Fibroblast of lung (primary cell): ENCODE data around the gene RPAP3. TPM values are rescaled to one million over a fixed set of nuclear protein-coding genes. Genes with fewer than 3 reads are reported as not detected.

Experiments used
- DNase-seq, 2 donors: peaks; one replicate each; pipeline versions ENCODE4 v3.0.0 to v3.0.0-alpha.2; 2010; ENCODE audit warnings: low read depth in 2 of 2
- H2AFZ ChIP-seq: 2 replicates; pipeline ENCODE4 v1.5.1; 2012; ENCODE audit warnings: low read length, control low read depth, inconsistent platforms
- H3K27ac ChIP-seq: 2 replicates; pipeline ENCODE4 v1.5.1; 2011; ENCODE audit warnings: low read length, control low read depth; ENCODE audit not compliant: insufficient read depth
- H3K27me3 ChIP-seq: 2 replicates; pipeline ENCODE4 v1.5.1; 2011; ENCODE audit warnings: mild to moderate bottlenecking, low read length; ENCODE audit not compliant: control insufficient read depth, insufficient read depth
- H3K36me3 ChIP-seq: 2 replicates; pipeline ENCODE4 v1.5.1; 2011; ENCODE audit warnings: low read length; ENCODE audit not compliant: control insufficient read depth, insufficient read depth
- H3K4me1 ChIP-seq: 2 replicates; pipeline ENCODE4 v1.5.1; 2011; ENCODE audit warnings: low read length; ENCODE audit not compliant: control insufficient read depth, insufficient read depth; ENCODE audit errors: extremely low read depth
- H3K4me2 ChIP-seq: 2 replicates; pipeline ENCODE4 v1.5.1; 2011; ENCODE audit warnings: low read length, control low read depth; ENCODE audit not compliant: insufficient read depth; ENCODE audit errors: extremely low read depth
- H3K4me3 ChIP-seq, 4 experiments: fragments of 200-600 bp in 1 of 4; sonication (generic) in 1 of 4; replicated peaks in 1 of 4; 2 replicates each; pipeline ENCODE4 v1.5.1; 2011 to 2016; ENCODE audit warnings: low read length in 4 of 4, low read depth in 3 of 4, mild to moderate bottlenecking in 3 of 4, control low read depth in 2 of 4, inconsistent platforms in 1 of 4, mixed read lengths in 1 of 4; ENCODE audit not compliant: insufficient read depth in 1 of 4; ENCODE audit errors: control extremely low read depth in 1 of 4
- H3K79me2 ChIP-seq: 2 replicates; pipeline ENCODE4 v1.5.1; 2012; ENCODE audit warnings: mild to moderate bottlenecking, low read length, inconsistent platforms; ENCODE audit not compliant: control insufficient read depth, insufficient read depth
- H3K9ac ChIP-seq: 2 replicates; pipeline ENCODE4 v1.5.1; 2011; ENCODE audit warnings: mild to moderate bottlenecking, low read length, control low read depth; ENCODE audit not compliant: insufficient read depth
- H3K9me3 ChIP-seq: 2 replicates; pipeline ENCODE4 v1.5.1; 2012; ENCODE audit warnings: low read depth, low read length; ENCODE audit not compliant: control insufficient read depth, insufficient read depth
- H4K20me1 ChIP-seq: 2 replicates; pipeline ENCODE4 v1.5.1; 2011; ENCODE audit warnings: low read length; ENCODE audit not compliant: control insufficient read depth, insufficient read depth; ENCODE audit errors: extremely low read depth
- CTCF ChIP-seq, 2 donors: IDR thresholded peaks in 1 of 2; conservative IDR thresholded peaks in 1 of 2; 1 replicate in 1 of 2; 2 replicates in 1 of 2; pipeline ENCODE4 v1.5.1; 2011 to 2012; ENCODE audit warnings: low read length in 2 of 2, control low read depth in 1 of 2, inconsistent platforms in 1 of 2, low read depth in 1 of 2, mild to moderate bottlenecking in 1 of 2
- EZH2 ChIP-seq: IDR thresholded peaks from 2 replicates; pipeline ENCODE4 v1.5.1; 2012; ENCODE audit warnings: low read length, control low read depth, mild to moderate bottlenecking; ENCODE audit errors: missing control alignments
- polyA plus RNA-seq, 2 donors: library from polyadenylated mRNA; depleted of rRNA in 1 of 2; stranded (reverse) in 1 of 2; unstranded in 1 of 2; fragments of >200 nt; gene quantifications; 2 replicates each; pipeline ENCODE4 v1.2.1, GENCODE V29; 2011 to 2012; ENCODE audit warnings: missing spikeins in 1 of 2
- total RNA-seq: library from RNA; depleted of rRNA; stranded (reverse); fragments of >200 nt; gene quantifications from 2 replicates; pipeline ENCODE4 v1.2.1, GENCODE V29; 2014

Gene RPAP3
- total and polyA plus RNA-seq, 2 donors (not counting 1 experiment from before 2014, with no cell fraction given) = 12.1 to 23.8 TPM

DNA sequence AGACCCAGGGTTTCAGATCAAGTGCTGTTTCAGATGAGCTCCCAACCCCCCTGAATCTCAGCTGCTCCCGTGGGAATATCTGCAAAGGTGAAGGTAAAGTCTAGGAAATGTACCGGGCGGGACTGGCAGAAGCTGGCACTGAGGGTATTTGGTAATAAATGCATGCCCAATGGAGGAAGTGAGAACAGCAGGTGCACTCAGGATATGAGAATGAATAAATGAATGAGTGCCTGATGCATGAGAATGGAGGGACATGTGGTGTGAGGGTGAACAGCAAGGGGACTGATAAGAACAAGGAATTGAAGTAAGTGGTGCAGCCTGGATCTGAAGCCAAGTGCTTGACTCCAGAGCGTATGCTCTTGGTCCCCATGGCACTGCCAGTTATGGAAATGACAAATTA is 41.3 kb upstream of the RPAP3 start:
- no peak for TF ChIP-seq CTCF (conservative IDR thresholded peaks at IDR 0.05 in 1 of 2, IDR thresholded peaks at IDR 0.05 in 1 of 2; ENCODE audit: low read depth in 1 of 2, low read length in 2 of 2)
- TF ChIP-seq EZH2 = no peak
- Histone ChIP-seq H3K27ac (no peak overlapping the region), H4K20me1 (no peaks in the 10 kb centered on the region), H3K27me3 (peaks cover 5% of the 10 kb centered on the region), H3K4me2 (no peak overlapping the region), H3K36me3 (no peaks in the 10 kb centered on the region), H3K79me2 (no peaks in the 10 kb centered on the region), H3K4me3 (no peak overlapping the region), H3K9ac (no peak overlapping the region), H2AFZ (no peak overlapping the region), H3K4me1 (peaks cover 2% of the 10 kb centered on the region), H3K9me3 (no peaks in the 10 kb centered on the region)
- no peak for DNase-seq

- Histone ChIP-seq H3K9ac (no peak overlapping the region), H3K79me2 (no peaks in the 10 kb centered on the region), H4K20me1 (no peaks in the 10 kb centered on the region), H2AFZ (no peak overlapping the region), H3K4me3 (no peak overlapping the region), H3K27ac (no peak overlapping the region), H3K36me3 (no peaks in the 10 kb centered on the region), H3K4me1 (no peaks in the 10 kb centered on the region), H3K27me3 (peaks cover 5% of the 10 kb centered on the region), H3K9me3 (no peaks in the 10 kb centered on the region), H3K4me2 (no peak overlapping the region)
- TF ChIP-seq EZH2 = no peak
- no peak for TF ChIP-seq CTCF (conservative IDR thresholded peaks at IDR 0.05 in 1 of 2, IDR thresholded peaks at IDR 0.05 in 1 of 2; ENCODE audit: low read depth in 1 of 2, low read length in 2 of 2)
- no peak for DNase-seq
Observed at GRCh38 chr12:47746523-47746922, 40.7 kb upstream of the RPAP3 start.

- no peak for TF ChIP-seq CTCF (conservative IDR thresholded peaks at IDR 0.05 in 1 of 2, IDR thresholded peaks at IDR 0.05 in 1 of 2; ENCODE audit: low read depth in 1 of 2, low read length in 2 of 2)
- TF ChIP-seq EZH2 = no peak
- no peak overlapping the region for H3K4me3 ChIP-seq
- H3K9me3 ChIP-seq = no peaks in the 10 kb centered on the region
- no peak overlapping the region for H3K9ac ChIP-seq
- no peaks in the 10 kb centered on the region for H4K20me1 ChIP-seq
- no peaks in the 10 kb centered on the region for H3K79me2 ChIP-seq
- no peak overlapping the region for H3K4me2 ChIP-seq
- no peaks in the 10 kb centered on the region for H3K36me3 ChIP-seq
- DNase-seq = no peak
- no peaks in the 10 kb centered on the region for H3K4me1 ChIP-seq
- H2AFZ ChIP-seq = no peak overlapping the region
- H3K27me3 ChIP-seq = peaks cover 5% of the 10 kb centered on the region
- H3K27ac ChIP-seq = no peak overlapping the region
Observed at GRCh38 chr12:47746073-47746472, 40.2 kb upstream of the RPAP3 start.
